ENCODE measurements around the gene VPS16.

GRCh38 chr20:2871661-2872458 lies 31.3 kb downstream of the VPS16 start:
- TF ChIP-seq CTCF (IDR thresholded peaks at IDR 0.05; ENCODE audit: insufficient read depth, low read depth, low read length) (no peak), EZH2 (IDR thresholded peaks at IDR 0.05; ENCODE audit: insufficient read depth, low read length) (no peak)

Measured in astrocyte (in vitro differentiated cells and primary cell).